HEK293 (cell line): ENCODE measurements around the gene CNPY4.

ENCODE experiments used
- CTCF ChIP-seq: fragments of 450-650 bp; formaldehyde crosslinking; IDR thresholded peaks from 2 replicates; pipeline ENCODE4 v1.5.1; 2016; ENCODE audit warnings: missing biosample characterization, missing genetic modification characterization
- INSM2 ChIP-seq: fragments of 450-650 bp; formaldehyde crosslinking; IDR thresholded peaks from 2 replicates; pipeline ENCODE4 v1.5.1; 2016; ENCODE audit warnings: missing biosample characterization, missing genetic modification characterization
- ZBTB8A ChIP-seq: fragments of 450-650 bp; formaldehyde crosslinking; IDR thresholded peaks from 2 replicates; pipeline ENCODE4 v1.5.1; 2016; ENCODE audit warnings: missing biosample characterization, missing genetic modification characterization
- ZNF133 ChIP-seq: fragments of 450-650 bp; formaldehyde crosslinking; IDR thresholded peaks from 2 replicates; pipeline ENCODE4 v1.5.1; 2016; ENCODE audit warnings: missing biosample characterization, missing genetic modification characterization
- ZNF184 ChIP-seq: fragments of 450-650 bp; IDR thresholded peaks from 2 replicates; pipeline ENCODE4 v1.5.1; 2018; ENCODE audit warnings: missing biosample characterization, mild to moderate bottlenecking, missing genetic modification characterization
- ZNF239 ChIP-seq: fragments of 450-650 bp; formaldehyde crosslinking; IDR thresholded peaks from 2 replicates; pipeline ENCODE4 v1.5.1; 2016; ENCODE audit warnings: missing biosample characterization, missing genetic modification characterization
- ZNF544 ChIP-seq: fragments of 450-650 bp; formaldehyde crosslinking; IDR thresholded peaks from 2 replicates; pipeline ENCODE4 v1.5.0; 2017; ENCODE audit warnings: missing biosample characterization, missing genetic modification characterization
- TF ChIP-seq, protein P1 (sequence below): sonication (generic); formaldehyde crosslinking; IDR thresholded peaks from 2 replicates; pipeline ENCODE4 v1.8.1; 2022; ENCODE audit warnings: mild to moderate bottlenecking, moderate library complexity, missing genetic modification reagents
- TF ChIP-seq, protein P2 (sequence below): fragments of 450-650 bp; formaldehyde crosslinking; IDR thresholded peaks from 2 replicates; pipeline ENCODE4 v1.5.1; 2016; ENCODE audit warnings: missing biosample characterization, missing genetic modification characterization

DNA sequence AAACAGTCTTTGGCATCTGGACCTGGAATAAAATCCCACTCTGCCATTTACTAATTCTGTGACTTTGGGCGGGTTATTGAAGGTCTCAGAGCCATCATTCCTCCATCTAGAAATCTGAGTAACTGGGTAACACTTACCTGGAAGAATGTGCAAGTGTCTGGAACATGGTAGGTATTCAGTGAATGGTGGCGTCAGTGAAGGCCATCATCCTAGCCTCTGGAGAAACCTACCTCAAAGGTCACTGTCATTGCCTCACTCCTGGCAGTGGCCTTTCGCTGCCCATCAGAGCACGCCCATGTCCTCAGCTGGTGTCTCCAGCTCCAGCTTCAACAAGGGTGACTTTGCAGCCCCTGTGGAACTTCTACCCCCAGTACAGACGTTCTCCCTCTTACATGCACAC, 44.4 kb downstream of the CNPY4 start:
- TF ChIP-seq ZBTB8A (tag by site-specific recombination): no peak
- TF ChIP-seq ZNF239 (tag by site-specific recombination): no peak
- no peak for TF ChIP-seq ZNF544 (tag by site-specific recombination)
- TF ChIP-seq CTCF (tag by site-specific recombination): no peak
- TF ChIP-seq, protein P1, sequence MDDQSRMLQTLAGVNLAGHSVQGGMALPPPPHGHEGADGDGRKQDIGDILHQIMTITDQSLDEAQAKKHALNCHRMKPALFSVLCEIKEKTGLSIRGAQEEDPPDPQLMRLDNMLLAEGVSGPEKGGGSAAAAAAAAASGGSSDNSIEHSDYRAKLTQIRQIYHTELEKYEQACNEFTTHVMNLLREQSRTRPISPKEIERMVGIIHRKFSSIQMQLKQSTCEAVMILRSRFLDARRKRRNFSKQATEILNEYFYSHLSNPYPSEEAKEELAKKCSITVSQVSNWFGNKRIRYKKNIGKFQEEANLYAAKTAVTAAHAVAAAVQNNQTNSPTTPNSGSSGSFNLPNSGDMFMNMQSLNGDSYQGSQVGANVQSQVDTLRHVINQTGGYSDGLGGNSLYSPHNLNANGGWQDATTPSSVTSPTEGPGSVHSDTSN: no peak
- TF ChIP-seq, protein P2, sequence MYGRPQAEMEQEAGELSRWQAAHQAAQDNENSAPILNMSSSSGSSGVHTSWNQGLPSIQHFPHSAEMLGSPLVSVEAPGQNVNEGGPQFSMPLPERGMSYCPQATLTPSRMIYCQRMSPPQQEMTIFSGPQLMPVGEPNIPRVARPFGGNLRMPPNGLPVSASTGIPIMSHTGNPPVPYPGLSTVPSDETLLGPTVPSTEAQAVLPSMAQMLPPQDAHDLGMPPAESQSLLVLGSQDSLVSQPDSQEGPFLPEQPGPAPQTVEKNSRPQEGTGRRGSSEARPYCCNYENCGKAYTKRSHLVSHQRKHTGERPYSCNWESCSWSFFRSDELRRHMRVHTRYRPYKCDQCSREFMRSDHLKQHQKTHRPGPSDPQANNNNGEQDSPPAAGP (tag by site-specific recombination): no peak
- no peak for TF ChIP-seq INSM2
- no peak for TF ChIP-seq ZNF184 (tag by site-specific recombination)
- TF ChIP-seq ZNF133: no peak
